DMS 273 (cell line): ENCODE results near the gene CCM2.
A peak's percentile ranks its signal among the peaks of the same experiment; 100 is the strongest.
"Not testable (repeated sequence)": the region's sequence is repeated elsewhere in the genome, so short reads cannot be mapped to it uniquely, and the experiment has no call there.

Experiments
- DNase-seq: peaks from one replicate; lab custom pipeline; 2025; ENCODE audit not compliant: unreplicated experiment; lab: John Stamatoyannopoulos, UW

Gene CCM2

DNA sequence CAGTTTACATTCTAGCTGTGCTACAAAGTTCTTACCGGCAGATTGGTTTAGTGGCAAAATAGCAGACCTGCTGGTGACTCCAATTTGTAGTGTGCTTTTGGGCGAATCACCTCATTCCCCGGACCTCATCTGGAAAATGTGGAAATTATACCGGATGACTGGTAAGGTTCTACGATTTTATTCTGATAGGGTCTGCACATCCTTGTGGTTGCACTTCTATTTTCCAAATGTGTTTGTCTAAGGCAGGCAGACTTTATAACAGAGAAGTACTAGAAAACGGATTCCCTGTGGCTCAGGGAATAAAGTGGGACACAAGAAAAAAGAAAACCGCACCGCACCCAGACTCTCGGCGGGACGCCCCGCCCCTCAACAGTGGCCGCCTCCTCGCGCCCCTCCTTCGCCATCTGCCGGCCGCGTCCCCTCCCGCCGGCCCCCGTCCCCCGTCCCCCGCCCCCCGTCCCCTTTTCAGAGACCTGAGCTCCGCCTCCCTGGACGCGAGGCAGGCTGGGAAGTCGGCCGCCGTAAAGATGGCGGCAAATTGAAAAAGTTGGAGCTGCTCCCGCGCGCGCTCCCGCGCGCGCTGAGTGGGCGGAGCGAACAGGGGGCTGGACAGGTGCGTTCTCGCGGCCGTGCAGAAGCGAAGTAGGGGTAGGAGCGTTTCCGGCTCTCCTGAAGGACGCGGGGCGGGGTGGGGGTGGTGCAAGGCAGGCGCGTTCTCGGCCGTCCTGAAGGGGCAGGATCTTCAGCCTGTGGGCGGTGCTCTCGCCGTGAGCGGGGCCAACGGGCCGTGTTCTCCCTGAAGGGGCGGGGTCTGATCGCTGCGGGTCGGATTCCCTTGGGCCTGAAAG lies 532 bp upstream of the CCM2 start:
- DNase-seq: peak; percentile 100

DNA sequence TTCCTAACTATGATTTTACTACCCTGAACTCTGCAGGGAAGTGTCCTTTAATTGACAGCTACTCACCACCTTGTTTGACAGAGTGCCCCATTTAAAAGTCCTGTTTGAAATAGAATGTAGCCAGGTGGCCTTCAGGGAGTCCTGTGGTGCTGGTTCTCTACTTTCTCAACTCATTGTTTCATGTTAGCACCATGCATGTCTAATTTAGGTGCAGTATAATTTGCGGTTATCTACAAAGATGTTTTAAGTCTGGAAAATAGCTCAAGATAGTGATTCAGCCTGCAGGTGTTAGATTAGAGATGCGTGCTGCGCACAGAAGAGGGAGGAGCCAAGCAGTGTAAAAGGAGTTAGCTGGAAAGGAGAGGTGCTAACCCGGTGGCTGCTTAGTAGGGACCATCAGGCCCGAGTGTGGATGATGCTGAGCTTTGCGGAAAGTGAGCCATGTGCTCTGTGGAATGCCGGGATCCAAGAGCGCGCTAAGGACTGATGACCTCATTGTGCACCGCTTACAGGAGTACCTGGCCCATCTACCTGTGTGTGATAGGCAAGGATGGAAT lies 1.2 kb downstream of the CCM2 start:
- peak; percentile 60 for DNase-seq

- DNase-seq: no peak
These were observed 1.8 kb downstream of the CCM2 start for GRCh38 chr7:45001826-45002225.

DNA sequence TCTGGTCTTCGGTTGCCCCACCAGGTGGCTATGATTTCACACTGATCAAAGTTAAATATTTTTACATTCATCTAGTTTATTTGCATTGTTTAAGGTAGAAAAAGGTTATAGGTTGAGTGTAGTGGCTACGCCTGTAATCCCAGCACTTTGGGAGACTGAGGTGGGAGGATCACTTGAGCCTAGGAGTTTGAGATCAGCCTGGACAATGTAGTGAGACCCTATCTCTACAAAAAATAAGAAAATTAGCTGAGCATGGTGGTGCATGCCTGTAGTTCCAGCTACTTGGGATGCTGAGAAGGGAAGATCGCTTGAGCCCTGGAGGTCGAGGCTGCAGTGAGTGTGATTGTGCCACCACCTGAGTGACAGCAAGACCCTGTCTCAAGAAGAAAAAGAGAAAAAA lies 3.8 kb downstream of the CCM2 start:
- no peak for DNase-seq

- no peak for DNase-seq
These were observed 7.1 kb downstream of the CCM2 start for GRCh38 chr7:45007106-45007505.

GRCh38 chr7:45007571-45008328 lies 7.7 kb downstream of the CCM2 start:
- no peak for DNase-seq

DNA sequence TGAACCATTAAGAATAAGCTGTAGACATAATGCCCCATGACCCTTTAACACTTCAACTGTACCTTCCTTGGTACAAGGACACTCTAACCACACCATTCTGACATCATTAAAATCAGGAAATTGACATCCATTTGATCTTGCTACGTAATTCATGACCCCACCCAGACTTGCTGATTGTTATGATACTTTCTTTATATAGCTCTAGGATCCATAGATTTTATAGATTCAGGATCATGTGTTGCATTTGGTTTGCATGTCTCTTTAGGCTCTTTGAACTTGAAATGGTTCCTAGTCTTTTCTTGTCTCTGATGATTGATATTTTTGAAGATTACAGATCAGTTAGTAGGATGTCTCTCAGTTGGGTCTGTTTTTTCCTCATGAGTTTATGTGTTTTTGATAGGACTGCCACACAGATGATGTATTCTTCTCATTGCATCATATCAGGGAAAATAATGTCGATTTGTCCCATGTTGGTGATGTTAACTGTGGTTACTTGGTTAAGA lies 13.5 kb downstream of the CCM2 start:
- no peak for DNase-seq

DNA sequence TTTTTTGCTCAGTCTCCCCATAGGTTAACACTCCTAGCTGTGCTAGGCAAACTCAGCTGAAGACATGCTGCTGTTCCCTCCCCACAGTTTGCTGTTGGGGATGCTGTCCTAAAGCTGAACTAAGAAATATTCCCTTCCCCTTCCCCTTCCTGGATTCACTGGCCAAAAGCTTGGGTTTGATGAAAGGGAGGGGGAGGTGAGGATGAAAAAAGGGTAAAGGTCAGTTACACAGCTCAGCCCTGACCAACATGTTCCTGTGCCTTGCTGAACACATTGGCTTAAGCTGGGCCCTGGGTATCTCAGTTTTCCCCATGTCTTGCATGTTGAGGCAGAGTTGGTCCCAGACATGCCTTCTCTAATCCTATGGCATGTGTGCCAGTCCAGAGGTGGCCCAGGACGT lies 15.3 kb downstream of the CCM2 start:
- no peak for DNase-seq

- DNase-seq: no peak
These were observed 17.3 kb downstream of the CCM2 start for GRCh38 chr7:45017253-45017652.

GRCh38 chr7:45020915-45021314 lies 20.9 kb downstream of the CCM2 start:
- DNase-seq: no peak

- DNase-seq: peak; percentile 64
These were observed 21.7 kb downstream of the CCM2 start for GRCh38 chr7:45021604-45022296.

DNA sequence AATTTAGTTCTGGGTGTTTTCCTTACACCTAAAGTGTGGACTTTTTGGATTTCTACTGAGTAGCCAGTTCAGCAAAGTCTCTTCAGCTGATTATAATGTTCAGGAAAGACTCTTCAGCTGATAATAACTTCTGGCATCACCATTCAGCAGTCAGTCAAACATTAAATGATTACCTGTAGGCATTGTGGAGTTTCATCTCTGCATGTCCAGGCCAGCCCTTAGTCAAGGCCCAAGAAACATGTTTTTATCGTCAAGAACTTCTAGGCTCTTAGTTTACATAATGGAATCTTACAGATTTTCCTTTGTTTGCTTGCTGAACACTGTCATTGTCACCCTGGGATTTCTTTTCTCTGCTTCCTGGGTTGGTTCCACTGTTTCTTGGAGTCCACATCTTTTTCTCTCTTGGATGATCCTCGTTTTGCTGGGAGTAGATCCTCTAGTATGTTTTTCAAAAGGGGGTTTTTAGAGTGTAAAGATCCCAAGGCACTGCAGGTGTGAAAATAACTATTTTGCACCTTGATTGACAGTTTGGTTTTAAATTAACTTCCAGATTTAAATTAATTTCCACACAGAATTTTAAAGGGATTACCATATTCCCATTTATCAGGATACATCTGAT lies 24.2 kb downstream of the CCM2 start:
- no peak for DNase-seq

- not testable (repeated sequence) for DNase-seq
These were observed 25.5 kb downstream of the CCM2 start for GRCh38 chr7:45025473-45025872.

GRCh38 chr7:45026013-45026412 lies 26.0 kb downstream of the CCM2 start:
- DNase-seq: no peak

- DNase-seq: peak; percentile 48
These were observed 27.2 kb downstream of the CCM2 start for GRCh38 chr7:45026984-45027773.

GRCh38 chr7:45027774-45028114 lies 27.7 kb downstream of the CCM2 start:
- DNase-seq: no peak

- no peak for DNase-seq
These were observed 28.3 kb downstream of the CCM2 start for GRCh38 chr7:45028138-45028919.

GRCh38 chr7:45028920-45029344 lies 28.9 kb downstream of the CCM2 start:
- no peak for DNase-seq

DNA sequence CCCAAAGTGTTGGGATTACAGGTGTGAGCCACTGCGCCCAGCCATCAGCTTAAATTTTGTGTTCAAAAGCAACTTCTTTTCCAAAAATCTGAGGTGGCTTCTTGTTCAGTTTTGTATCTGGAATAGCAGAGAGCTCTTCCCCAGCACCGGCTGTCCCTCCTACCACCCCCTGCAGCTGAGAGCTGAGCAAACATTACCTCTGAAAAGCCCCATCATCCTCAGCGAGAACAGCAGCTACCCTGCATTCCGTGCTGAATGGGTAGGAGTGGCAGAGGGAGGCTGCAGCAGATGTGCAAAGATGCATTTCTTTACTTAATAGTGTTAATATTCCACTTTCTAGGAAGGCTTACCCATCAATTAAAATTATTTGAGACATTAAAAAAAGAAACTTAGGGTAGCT lies 31.8 kb downstream of the CCM2 start:
- no peak for DNase-seq
